Measurements from ENCODE around the gene EPHA4. TPM values are rescaled to one million over a fixed set of nuclear protein-coding genes. Genes with fewer than 3 reads are reported as not detected.

Gene EPHA4
- total and polyA plus RNA-seq, 4 experiments from 2014 or later = 20.9 to 132 (median 79.9) TPM

GRCh38 chr2:221451862-221452788 is 120.0 kb downstream of the EPHA4 start:
- H3K27me3 ChIP-seq (ENCODE audit: insufficient read depth, low read length) = no peaks in the 10 kb centered on the region
- POLR2A ChIA-PET (ENCODE audit: partially characterized antibody) = interaction anchor here (1.7 kb wide), 1 partner anchor 66 kb away, joined by 3 read pairs; no protein-coding TSS in a partner anchor

GRCh38 chr2:221450280-221450679 is 121.8 kb downstream of the EPHA4 start:
- DNase-seq = no peak
- Mint-ChIP-seq H3K9me3 (no peaks in the 10 kb centered on the region), H3K27ac (no peak overlapping the region), H3K27me3 (no peaks in the 10 kb centered on the region), H3K4me3 (no peak overlapping the region), H3K4me1 (no peaks in the 10 kb centered on the region), H3K36me3 (peaks cover 40 to 46% of the 10 kb centered on the region in 2 donors)
- no peak overlapping the region for H3K4me3 ChIP-seq (ENCODE audit: low read length in 2 of 2)
- ChIA-PET POLR2A (ENCODE audit: partially characterized antibody) (interaction anchor here (1.3 kb wide), 1 partner anchor 9 kb away, joined by 3 read pairs; no protein-coding TSS in a partner anchor), CTCF (ENCODE audit: partially characterized antibody) (interaction anchor here (0.7 to 1.2 kb wide), 2 partner anchors 50 to 124 kb away, joined by 3 to 4 read pairs; no protein-coding TSS in a partner anchor)
- H3K36me3 ChIP-seq (ENCODE audit: insufficient read depth, low read length) = no peaks in the 10 kb centered on the region
- H3K27me3 ChIP-seq (ENCODE audit: insufficient read depth, low read length) = no peaks in the 10 kb centered on the region
- no peaks in the 10 kb centered on the region for H3K9me3 ChIP-seq (ENCODE audit: control insufficient read depth in 1 of 2, low read length in 2 of 2)
- H3K27ac ChIP-seq (ENCODE audit: low read depth, low read length) = no peak overlapping the region
- intact Hi-C loops (cut with micrococcal nuclease) = no loop called here
- H3K4me1 ChIP-seq (ENCODE audit: insufficient read depth, low read length) = no peaks in the 10 kb centered on the region

More at GRCh38 chr2:221451862-221452788, 120.0 kb downstream of the EPHA4 start:
- Mint-ChIP-seq H3K36me3 (peaks cover 54 to 59% of the 10 kb centered on the region in 2 donors), H3K4me1 (peaks cover 0 to 7% (median 2%) of the 10 kb centered on the region in 4 donors), H3K27ac (peak overlapping the region in 1 of 7 donors; percentile 70), H3K4me3 (no peak overlapping the region), H3K27me3 (no peaks in the 10 kb centered on the region), H3K9me3 (no peaks in the 10 kb centered on the region)
- Histone ChIP-seq H3K36me3 (ENCODE audit: insufficient read depth, low read length) (no peaks in the 10 kb centered on the region), H3K4me1 (ENCODE audit: insufficient read depth, low read length) (no peaks in the 10 kb centered on the region), H3K9me3 (ENCODE audit: control insufficient read depth in 1 of 2, low read length in 2 of 2) (no peaks in the 10 kb centered on the region), H3K27ac (ENCODE audit: low read depth, low read length) (no peak overlapping the region), H3K4me3 (ENCODE audit: low read length in 2 of 2) (no peak overlapping the region)
- intact Hi-C loops (cut with micrococcal nuclease) = no loop called here
- CTCF ChIA-PET (ENCODE audit: partially characterized antibody) = no interaction called here
- no peak for DNase-seq

- Mint-ChIP-seq H3K36me3 (peaks cover 32 to 37% of the 10 kb centered on the region in 2 donors), H3K4me1 (no peaks in the 10 kb centered on the region), H3K27me3 (no peaks in the 10 kb centered on the region), H3K27ac (peak overlapping the region in 1 of 7 donors; percentile 15), H3K9me3 (no peaks in the 10 kb centered on the region), H3K4me3 (no peak overlapping the region)
- Histone ChIP-seq H3K4me1 (ENCODE audit: insufficient read depth, low read length) (no peaks in the 10 kb centered on the region), H3K4me3 (ENCODE audit: low read length in 2 of 2) (no peak overlapping the region), H3K27me3 (ENCODE audit: insufficient read depth, low read length) (no peaks in the 10 kb centered on the region), H3K36me3 (ENCODE audit: insufficient read depth, low read length) (no peaks in the 10 kb centered on the region), H3K9me3 (ENCODE audit: control insufficient read depth in 1 of 2, low read length in 2 of 2) (no peaks in the 10 kb centered on the region), H3K27ac (ENCODE audit: low read depth, low read length) (no peak overlapping the region)
- ChIA-PET CTCF (ENCODE audit: partially characterized antibody) (no interaction called here), POLR2A (ENCODE audit: partially characterized antibody) (no interaction called here)
- DNase-seq = no peak
- intact Hi-C loops (cut with micrococcal nuclease) = no loop called here
These were observed 122.7 kb downstream of the EPHA4 start for GRCh38 chr2:221449406-221449805.

GRCh38 chr2:221448844-221449390 is 123.2 kb downstream of the EPHA4 start:
- Histone ChIP-seq H3K9me3 (ENCODE audit: control insufficient read depth in 1 of 2, low read length in 2 of 2) (no peaks in the 10 kb centered on the region), H3K27me3 (ENCODE audit: insufficient read depth, low read length) (no peaks in the 10 kb centered on the region), H3K36me3 (ENCODE audit: insufficient read depth, low read length) (no peaks in the 10 kb centered on the region), H3K4me3 (ENCODE audit: low read length in 2 of 2) (no peak overlapping the region), H3K27ac (ENCODE audit: low read depth, low read length) (no peak overlapping the region), H3K4me1 (ENCODE audit: insufficient read depth, low read length) (no peaks in the 10 kb centered on the region)
- DNase-seq = no peak
- Mint-ChIP-seq H3K27ac (peak overlapping the region in 1 of 7 donors; percentile 13), H3K4me3 (no peak overlapping the region), H3K4me1 (peaks cover 0 to 1% (median 0%) of the 10 kb centered on the region in 4 donors), H3K9me3 (no peaks in the 10 kb centered on the region), H3K36me3 (peaks cover 30 to 37% of the 10 kb centered on the region in 2 donors), H3K27me3 (no peaks in the 10 kb centered on the region)
- ChIA-PET CTCF (ENCODE audit: partially characterized antibody) (no interaction called here), POLR2A (ENCODE audit: partially characterized antibody) (no interaction called here)
- intact Hi-C loops (cut with micrococcal nuclease) = no loop called here

GRCh38 chr2:221448057-221448843 is 123.9 kb downstream of the EPHA4 start:
- Histone ChIP-seq H3K27me3 (ENCODE audit: insufficient read depth, low read length) (no peaks in the 10 kb centered on the region), H3K9me3 (ENCODE audit: control insufficient read depth in 1 of 2, low read length in 2 of 2) (no peaks in the 10 kb centered on the region), H3K4me3 (ENCODE audit: low read length in 2 of 2) (no peak overlapping the region), H3K4me1 (ENCODE audit: insufficient read depth, low read length) (no peaks in the 10 kb centered on the region), H3K27ac (ENCODE audit: low read depth, low read length) (no peak overlapping the region), H3K36me3 (ENCODE audit: insufficient read depth, low read length) (no peaks in the 10 kb centered on the region)
- intact Hi-C loops (cut with micrococcal nuclease) = no loop called here
- Mint-ChIP-seq H3K4me1 (peaks cover 0 to 3% (median 0%) of the 10 kb centered on the region in 4 donors), H3K27ac (peak overlapping the region in 1 of 7 donors; percentile 13), H3K27me3 (no peaks in the 10 kb centered on the region), H3K4me3 (no peak overlapping the region), H3K9me3 (no peaks in the 10 kb centered on the region), H3K36me3 (peaks cover 32 to 37% of the 10 kb centered on the region in 2 donors)
- DNase-seq = no peak
- ChIA-PET POLR2A (ENCODE audit: partially characterized antibody) (interaction anchor here (2.8 kb wide), 1 partner anchor 70 kb away, joined by 9 read pairs; no protein-coding TSS in a partner anchor), CTCF (ENCODE audit: partially characterized antibody) (no interaction called here)

GRCh38 chr2:221447310-221447709 is 124.8 kb downstream of the EPHA4 start:
- intact Hi-C loops (cut with micrococcal nuclease) = no loop called here
- H3K27me3 Mint-ChIP-seq = no peaks in the 10 kb centered on the region
- CTCF ChIA-PET (ENCODE audit: partially characterized antibody) = no interaction called here

More at GRCh38 chr2:221447310-221447709, 124.8 kb downstream of the EPHA4 start:
- Histone ChIP-seq H3K27me3 (ENCODE audit: insufficient read depth, low read length) (no peaks in the 10 kb centered on the region), H3K4me3 (ENCODE audit: low read length in 2 of 2) (no peak overlapping the region), H3K9me3 (ENCODE audit: control insufficient read depth in 1 of 2, low read length in 2 of 2) (no peaks in the 10 kb centered on the region), H3K27ac (ENCODE audit: low read depth, low read length) (no peak overlapping the region), H3K4me1 (ENCODE audit: insufficient read depth, low read length) (no peaks in the 10 kb centered on the region), H3K36me3 (ENCODE audit: insufficient read depth, low read length) (peaks cover 7% of the 10 kb centered on the region)
- Mint-ChIP-seq H3K9me3 (peaks cover 0 to 2% (median 0%) of the 10 kb centered on the region in 8 donors), H3K36me3 (peaks cover 32 to 39% of the 10 kb centered on the region in 2 donors), H3K4me1 (peaks cover 0 to 3% (median 0%) of the 10 kb centered on the region in 4 donors), H3K4me3 (no peak overlapping the region), H3K27ac (peak overlapping the region in 1 of 7 donors; percentile 47)
- DNase-seq = no peak
- POLR2A ChIA-PET (ENCODE audit: partially characterized antibody) = interaction anchor here (2.8 kb wide), 1 partner anchor 71 kb away, joined by 9 read pairs; no protein-coding TSS in a partner anchor
